Measurements from ENCODE around the gene CHMP1A.
"Not testable (repeated sequence)": the region's sequence is repeated elsewhere in the genome, so short reads cannot be mapped to it uniquely, and the experiment has no call there.

Gene CHMP1A

DNA sequence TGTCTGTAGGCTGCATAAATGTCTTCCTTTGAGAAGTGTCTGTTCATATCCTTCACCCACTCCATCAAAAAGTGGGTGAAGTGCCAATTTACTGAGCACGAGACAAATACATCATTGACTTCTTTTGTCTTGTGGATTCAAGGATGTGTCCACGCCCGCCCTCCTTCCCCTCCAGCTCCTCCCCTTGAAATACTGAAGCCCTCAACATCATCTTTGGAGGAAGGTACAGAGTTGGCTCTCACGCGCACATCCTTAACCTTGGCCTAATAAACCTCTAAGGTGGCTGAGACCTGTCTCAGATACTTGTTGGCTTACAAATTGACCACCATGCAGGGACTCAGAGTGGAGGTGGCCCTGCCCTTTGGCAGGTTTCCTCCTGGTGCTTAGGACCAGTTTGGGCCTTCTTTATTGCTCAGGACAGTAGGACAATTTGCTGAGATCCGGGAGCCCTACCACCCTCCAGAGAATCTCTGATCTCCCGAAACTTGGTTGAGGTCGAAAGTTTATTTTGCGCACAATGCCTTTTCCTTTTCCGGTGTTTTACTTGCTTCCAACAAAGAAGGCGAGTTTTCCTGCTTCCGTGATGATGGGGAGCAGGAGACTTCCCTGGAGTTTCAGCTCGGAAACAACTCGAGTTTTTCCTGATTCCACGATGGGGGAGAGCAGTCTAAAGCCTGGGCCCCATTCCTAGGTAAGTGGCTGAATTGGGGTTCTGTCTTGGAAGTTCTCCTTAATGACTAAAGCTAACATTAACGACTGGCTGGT lies 14.9 kb upstream of the CHMP1A start:
- Histone ChIP-seq H3K27me3 (replicated peaks; ENCODE audit: control insufficient read depth, insufficient read depth, low read length) (no peaks in the 10 kb centered on the region), H3K36me3 (ENCODE audit: control insufficient read depth, insufficient read depth, low read length) (no peaks in the 10 kb centered on the region; the same call in 1 of the 2 replicates), H3K4me3 (replicated peaks; ENCODE audit: low read depth, low read length) (no peak overlapping the region)
- TF ChIP-seq, protein P1, sequence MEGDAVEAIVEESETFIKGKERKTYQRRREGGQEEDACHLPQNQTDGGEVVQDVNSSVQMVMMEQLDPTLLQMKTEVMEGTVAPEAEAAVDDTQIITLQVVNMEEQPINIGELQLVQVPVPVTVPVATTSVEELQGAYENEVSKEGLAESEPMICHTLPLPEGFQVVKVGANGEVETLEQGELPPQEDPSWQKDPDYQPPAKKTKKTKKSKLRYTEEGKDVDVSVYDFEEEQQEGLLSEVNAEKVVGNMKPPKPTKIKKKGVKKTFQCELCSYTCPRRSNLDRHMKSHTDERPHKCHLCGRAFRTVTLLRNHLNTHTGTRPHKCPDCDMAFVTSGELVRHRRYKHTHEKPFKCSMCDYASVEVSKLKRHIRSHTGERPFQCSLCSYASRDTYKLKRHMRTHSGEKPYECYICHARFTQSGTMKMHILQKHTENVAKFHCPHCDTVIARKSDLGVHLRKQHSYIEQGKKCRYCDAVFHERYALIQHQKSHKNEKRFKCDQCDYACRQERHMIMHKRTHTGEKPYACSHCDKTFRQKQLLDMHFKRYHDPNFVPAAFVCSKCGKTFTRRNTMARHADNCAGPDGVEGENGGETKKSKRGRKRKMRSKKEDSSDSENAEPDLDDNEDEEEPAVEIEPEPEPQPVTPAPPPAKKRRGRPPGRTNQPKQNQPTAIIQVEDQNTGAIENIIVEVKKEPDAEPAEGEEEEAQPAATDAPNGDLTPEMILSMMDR (IDR thresholded peaks at IDR 0.05; ENCODE audit: insufficient read depth, low read length, poor library complexity, severe bottlenecking), result no peak
- DNase-seq (ENCODE audit: extremely low read depth, insufficient read length), result no peak

DNA sequence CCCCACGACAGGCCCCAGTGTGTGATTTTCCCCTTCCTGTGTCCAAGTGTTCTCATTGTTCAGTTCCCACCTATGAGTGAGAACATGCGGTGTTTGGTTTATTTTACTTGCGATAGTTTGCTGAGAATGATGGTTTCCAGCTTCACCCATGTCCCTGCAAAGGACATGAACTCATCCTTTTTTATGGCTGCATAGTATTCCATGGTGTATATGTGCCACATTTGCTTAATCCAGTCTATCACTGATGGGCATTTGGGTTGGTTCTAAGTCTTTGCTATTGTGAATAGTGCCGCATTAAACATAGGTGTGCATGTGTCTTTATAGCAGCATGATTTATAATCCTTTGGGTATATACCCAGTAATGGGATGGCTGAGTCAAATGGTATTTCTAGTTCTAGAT lies 14.1 kb upstream of the CHMP1A start:
- not testable (repeated sequence) for H3K27me3 ChIP-seq (replicated peaks; ENCODE audit: control insufficient read depth, insufficient read depth, low read length); DNase-seq (ENCODE audit: extremely low read depth, insufficient read length); H3K4me3 ChIP-seq (replicated peaks; ENCODE audit: low read depth, low read length); H3K36me3 ChIP-seq (ENCODE audit: control insufficient read depth, insufficient read depth, low read length)

DNA sequence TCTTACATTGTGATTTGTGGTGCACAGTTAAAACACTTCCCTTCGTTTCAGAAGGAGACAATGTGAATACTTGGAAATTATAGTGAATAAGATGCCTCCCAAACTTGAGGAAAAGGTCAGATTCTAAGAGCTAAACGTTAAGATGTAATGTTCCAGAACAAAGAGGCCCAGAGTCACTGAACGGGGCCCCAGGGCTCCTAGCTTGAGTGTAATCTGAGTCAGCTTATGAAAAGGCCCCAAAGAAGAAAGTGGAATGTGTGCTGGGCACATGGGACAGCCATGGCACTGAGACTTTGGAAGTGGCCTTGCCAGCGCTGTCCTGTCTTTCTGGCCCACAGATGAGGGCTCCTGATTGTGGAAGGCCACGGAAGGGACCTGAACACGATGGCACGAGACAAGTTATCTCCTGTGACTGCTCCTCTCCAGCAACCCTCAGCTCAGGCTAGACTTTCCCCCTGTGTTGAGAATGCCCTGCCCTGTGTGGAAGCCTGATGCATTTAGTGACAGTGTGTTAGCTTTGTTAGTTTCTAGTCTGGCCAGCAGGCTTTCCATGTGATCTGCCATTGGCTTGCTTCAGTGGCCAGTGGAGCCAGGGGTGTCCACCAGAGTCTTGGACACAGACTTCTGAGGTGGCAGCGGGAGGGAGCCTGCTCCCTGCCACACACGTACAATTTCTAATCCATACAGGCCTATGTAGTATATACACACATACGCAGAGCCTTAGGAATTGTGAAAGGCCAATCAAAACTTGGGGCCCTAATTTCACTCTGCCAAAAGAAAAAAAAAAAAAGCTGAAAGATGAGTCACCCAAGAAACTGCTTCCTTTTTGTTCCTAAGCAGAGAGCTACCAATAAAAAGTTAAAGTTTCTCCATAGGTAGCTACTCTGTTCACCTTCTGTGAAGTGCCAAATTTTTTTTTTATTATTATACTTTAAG lies 13.3 kb upstream of the CHMP1A start:
- no peaks in the 10 kb centered on the region; the same call in 1 of the 2 replicates for H3K36me3 ChIP-seq (ENCODE audit: control insufficient read depth, insufficient read depth, low read length)
- H3K27me3 ChIP-seq (replicated peaks; ENCODE audit: control insufficient read depth, insufficient read depth, low read length), result no peaks in the 10 kb centered on the region
- TF ChIP-seq, protein P1 (IDR thresholded peaks at IDR 0.05; ENCODE audit: insufficient read depth, low read length, poor library complexity, severe bottlenecking), result no peak
- no peak overlapping the region for H3K4me3 ChIP-seq (replicated peaks; ENCODE audit: low read depth, low read length)
- no peak for DNase-seq (ENCODE audit: extremely low read depth, insufficient read length)

DNA sequence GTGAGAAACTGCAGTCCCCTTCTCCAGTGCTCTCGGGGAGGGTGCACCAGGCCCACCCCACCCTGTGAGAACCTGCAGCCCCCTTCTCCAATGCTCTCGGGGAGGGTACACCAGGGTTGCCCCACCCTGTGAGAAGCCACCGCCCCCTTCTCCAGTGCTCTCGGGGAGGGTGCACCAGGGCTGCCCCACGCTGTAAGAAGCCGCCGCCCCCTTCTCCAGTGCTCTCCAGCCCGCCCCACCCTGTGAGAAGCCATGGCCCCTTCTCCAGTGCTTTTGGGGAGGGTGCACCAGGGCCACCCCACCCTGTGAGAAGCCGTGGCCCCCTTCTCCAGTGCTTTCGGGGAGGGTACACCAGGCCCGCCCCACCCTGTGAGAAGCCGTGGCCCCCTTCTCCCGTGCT lies 12.2 kb upstream of the CHMP1A start:
- TF ChIP-seq, protein P1 (IDR thresholded peaks at IDR 0.05; ENCODE audit: insufficient read depth, low read length, poor library complexity, severe bottlenecking), result no peak
- no peak overlapping the region for H3K4me3 ChIP-seq (replicated peaks; ENCODE audit: low read depth, low read length)
- DNase-seq (ENCODE audit: extremely low read depth, insufficient read length), result no peak
- no peaks in the 10 kb centered on the region for H3K27me3 ChIP-seq (replicated peaks; ENCODE audit: control insufficient read depth, insufficient read depth, low read length)
- H3K36me3 ChIP-seq (ENCODE audit: control insufficient read depth, insufficient read depth, low read length), result no peaks in the 10 kb centered on the region; the same call in 1 of the 2 replicates

DNA sequence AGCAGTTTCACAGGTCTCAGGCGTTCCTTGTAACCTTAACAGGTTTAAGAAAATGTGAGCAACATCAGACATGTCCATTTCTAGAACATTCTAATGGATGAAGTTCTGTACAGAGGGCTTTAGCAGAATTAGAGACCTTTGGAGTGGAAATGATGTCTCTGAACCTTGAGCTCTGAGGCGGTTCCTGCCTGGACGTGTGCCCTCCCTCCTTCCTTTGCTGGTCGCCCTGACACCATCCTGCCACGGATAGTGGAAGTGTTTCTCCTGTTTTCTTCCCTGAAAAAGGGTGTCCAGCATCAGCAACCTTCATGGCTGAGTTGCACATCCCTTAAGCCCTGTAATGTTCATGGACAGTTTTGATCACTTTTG lies 11.3 kb upstream of the CHMP1A start:
- H3K36me3 ChIP-seq (ENCODE audit: control insufficient read depth, insufficient read depth, low read length), result no peaks in the 10 kb centered on the region; the same call in 1 of the 2 replicates
- DNase-seq (ENCODE audit: extremely low read depth, insufficient read length), result no peak
- TF ChIP-seq, protein P1 (IDR thresholded peaks at IDR 0.05; ENCODE audit: insufficient read depth, low read length, poor library complexity, severe bottlenecking), result no peak
- H3K27me3 ChIP-seq (replicated peaks; ENCODE audit: control insufficient read depth, insufficient read depth, low read length), result no peaks in the 10 kb centered on the region
- H3K4me3 ChIP-seq (replicated peaks; ENCODE audit: low read depth, low read length), result no peak overlapping the region

DNA sequence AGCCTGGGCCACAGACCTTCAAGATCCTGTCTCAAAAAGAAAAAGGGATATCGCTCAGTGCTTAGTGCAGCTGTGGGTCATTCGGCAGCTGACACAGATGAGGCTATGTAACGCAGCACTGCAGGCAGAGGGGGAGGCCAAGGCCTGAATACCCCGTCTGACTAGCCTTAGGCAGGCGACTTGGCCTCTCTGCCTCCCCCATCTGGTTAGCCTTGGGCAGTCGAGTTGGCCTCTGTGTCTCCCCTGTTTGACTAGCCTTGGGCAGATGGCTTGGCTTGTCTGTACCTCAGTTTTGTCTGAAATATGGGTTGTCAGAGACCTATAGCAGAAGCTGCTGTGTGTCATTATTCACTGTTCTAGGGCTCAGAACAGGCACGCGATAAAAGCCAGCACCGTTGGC lies 10.1 kb upstream of the CHMP1A start:
- no peak for DNase-seq (ENCODE audit: extremely low read depth, insufficient read length)
- H3K4me3 ChIP-seq (replicated peaks; ENCODE audit: low read depth, low read length), result no peak overlapping the region
- TF ChIP-seq, protein P1 (IDR thresholded peaks at IDR 0.05; ENCODE audit: insufficient read depth, low read length, poor library complexity, severe bottlenecking), result no peak

More for the DNA sequence above, 10.1 kb upstream of the CHMP1A start:
- Histone ChIP-seq H3K36me3 (ENCODE audit: control insufficient read depth, insufficient read depth, low read length) (no peaks in the 10 kb centered on the region; the same call in 1 of the 2 replicates), H3K27me3 (replicated peaks; ENCODE audit: control insufficient read depth, insufficient read depth, low read length) (no peaks in the 10 kb centered on the region)

Data from GM06990 (cell line).